Measurements from ENCODE around the gene CCDC88C. TPM values are rescaled to one million over a fixed set of nuclear protein-coding genes. Genes with fewer than 3 reads are reported as not detected.

Gene CCDC88C
- total RNA-seq, 4 donors from 2014 or later = 3.2 to 32.7 (median 11.0) TPM

GRCh38 chr14:91371990-91372375, 45.6 kb downstream of the CCDC88C start:
- no peaks in the 10 kb centered on the region for H3K36me3 ChIP-seq
- no peak for DNase-seq
- no peaks in the 10 kb centered on the region for H3K27me3 ChIP-seq
- H3K4me3 ChIP-seq = no peak overlapping the region
- no peak overlapping the region for H3K27ac ChIP-seq
- TF ChIP-seq POLR2A (IDR thresholded peaks at IDR 0.05) (no peak), CTCF (IDR thresholded peaks at IDR 0.05) (no peak)
- H3K9me3 ChIP-seq = no peaks in the 10 kb centered on the region
- intact Hi-C loops (cut with DNase I; ENCODE audit: low total_unique reads) = no loop called here
- peaks cover 0 to 6% of the 10 kb centered on the region in 2 donors for H3K4me1 ChIP-seq

DNA sequence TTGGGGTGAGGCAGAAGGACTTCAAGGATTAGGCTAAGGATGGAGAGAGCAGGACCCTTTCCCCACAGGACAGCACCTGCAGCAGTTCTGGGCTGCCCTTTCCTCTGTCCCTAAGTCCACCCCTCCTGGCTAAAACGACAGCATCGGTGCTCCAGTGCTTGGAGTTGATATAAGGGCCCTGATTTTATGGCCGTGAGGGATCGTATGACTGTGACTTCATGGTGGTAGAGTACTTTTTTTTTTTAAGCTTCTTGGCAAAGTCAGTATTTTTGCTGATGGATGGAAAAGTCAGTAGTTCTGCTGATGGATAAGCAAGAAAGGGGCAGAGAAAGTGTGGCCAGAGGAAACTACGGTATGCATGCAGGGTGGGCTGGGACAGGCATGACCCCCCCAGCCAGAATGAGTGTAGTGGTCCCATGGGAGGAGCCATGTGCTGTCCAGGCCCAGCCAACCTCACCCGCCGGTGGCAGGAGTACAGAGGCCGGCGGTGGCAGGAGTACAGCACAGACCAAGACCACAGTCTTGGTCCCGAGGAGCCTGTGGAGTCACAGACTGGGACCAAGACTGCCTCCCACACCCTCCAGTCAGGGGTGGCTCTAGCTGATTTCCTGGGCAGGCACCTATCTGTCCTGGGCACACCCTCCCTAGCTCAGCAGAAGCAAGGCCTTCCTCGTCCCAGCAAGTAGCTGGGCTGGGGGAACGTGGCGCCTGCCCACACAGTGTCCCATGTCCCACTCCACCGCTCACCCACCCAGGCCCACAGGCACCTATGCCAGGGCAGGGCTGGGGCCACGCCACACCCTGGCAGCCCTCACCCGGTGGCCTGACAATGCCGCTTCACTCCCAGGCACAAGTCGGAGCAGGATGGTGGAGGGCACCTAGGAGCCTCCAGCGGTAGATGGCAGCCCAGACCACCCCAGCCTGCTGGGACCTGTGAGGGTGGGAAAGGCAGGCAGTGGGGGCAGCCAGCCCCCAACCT, 46.3 kb downstream of the CCDC88C start:
- H3K9me3 ChIP-seq = no peaks in the 10 kb centered on the region
- intact Hi-C loops (cut with DNase I; ENCODE audit: low total_unique reads) = no loop called here
- H3K27ac ChIP-seq = no peak overlapping the region
- no peak overlapping the region for H3K4me3 ChIP-seq
- no peak for DNase-seq
- H3K4me1 ChIP-seq = peaks cover 0 to 6% of the 10 kb centered on the region in 2 donors
- H3K27me3 ChIP-seq = no peaks in the 10 kb centered on the region
- TF ChIP-seq CTCF (IDR thresholded peaks at IDR 0.05) (no peak), POLR2A (IDR thresholded peaks at IDR 0.05) (no peak)
- H3K36me3 ChIP-seq = no peaks in the 10 kb centered on the region

DNA sequence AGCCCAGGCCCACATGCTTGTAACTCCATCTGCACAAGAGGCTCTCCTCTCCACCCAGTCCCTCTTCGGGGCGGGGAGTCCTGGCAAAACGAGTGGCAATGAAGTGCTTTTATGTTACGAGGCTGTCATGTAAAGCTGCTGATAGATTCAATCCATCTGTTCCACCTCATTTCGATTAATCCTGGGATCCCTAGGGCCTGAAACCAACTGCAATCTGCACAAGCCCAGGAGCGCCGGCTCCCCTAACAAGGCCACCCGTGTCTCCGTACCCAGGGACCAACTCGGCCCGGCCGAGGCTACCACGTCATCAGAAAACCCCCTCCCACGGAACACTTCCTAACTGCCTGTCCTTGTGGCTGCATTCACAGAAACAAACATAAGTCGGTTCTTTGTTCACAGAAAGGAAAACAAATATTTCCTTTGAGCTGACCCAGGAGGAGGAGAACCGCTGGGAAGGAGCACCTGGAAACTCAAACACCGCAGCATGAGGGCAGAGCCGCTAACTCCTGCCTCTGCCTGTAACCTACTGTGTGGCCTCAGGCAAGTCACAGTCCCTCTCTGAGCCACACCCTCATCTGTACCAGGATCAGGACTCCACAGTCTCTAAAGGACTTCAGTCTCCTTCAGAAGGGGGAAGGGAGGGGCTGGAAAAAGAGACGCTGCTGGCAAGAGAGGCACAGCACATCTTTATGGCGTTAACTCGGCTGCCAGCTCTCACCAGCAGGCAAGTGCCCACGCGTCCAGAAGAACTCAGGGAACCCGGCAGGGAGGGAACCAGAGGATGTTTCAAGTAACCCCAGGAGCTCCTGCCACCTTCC, 47.8 kb downstream of the CCDC88C start:
- TF ChIP-seq POLR2A (IDR thresholded peaks at IDR 0.05) = no peak
- no peak for TF ChIP-seq CTCF (IDR thresholded peaks at IDR 0.05)
- Histone ChIP-seq H3K27me3 (no peaks in the 10 kb centered on the region), H3K4me1 (peaks cover 0 to 6% of the 10 kb centered on the region in 2 donors), H3K27ac (peak overlapping the region in 1 of 2 donors; percentile 41), H3K36me3 (no peaks in the 10 kb centered on the region), H3K9me3 (no peaks in the 10 kb centered on the region), H3K4me3 (no peak overlapping the region)
- DNase-seq = no peak
- intact Hi-C loops (cut with DNase I; ENCODE audit: low total_unique reads) = no loop called here

GRCh38 chr14:91368776-91369416, 48.7 kb downstream of the CCDC88C start:
- no peaks in the 10 kb centered on the region for H3K36me3 ChIP-seq
- H3K4me1 ChIP-seq = peaks cover 0 to 5% of the 10 kb centered on the region in 2 donors
- no peak for TF ChIP-seq CTCF (IDR thresholded peaks at IDR 0.05)
- no peak overlapping the region for H3K4me3 ChIP-seq
- no peaks in the 10 kb centered on the region for H3K9me3 ChIP-seq
- intact Hi-C loops (cut with DNase I; ENCODE audit: low total_unique reads) = no loop called here
- no peaks in the 10 kb centered on the region for H3K27me3 ChIP-seq
- DNase-seq = no peak
- H3K27ac ChIP-seq = no peak overlapping the region
